Activated effector memory CD4-positive, alpha-beta T cell treated with anti-CD3 and anti-CD28 coated beads, Interleukin-2, amount 50 U/mL, for 16 hours (primary cell): Measurements from ENCODE around the gene BRIP1.

Source experiments
- DNase-seq: peaks from one replicate; pipeline ENCODE4 v3.0.0-alpha.2; 2020

The BRIP1 gene

GRCh38 chr17:61656721-61657217, 206.6 kb downstream of the BRIP1 start:
- DNase-seq = no peak

- DNase-seq = no peak
Observed at GRCh38 chr17:61650749-61651148, 212.6 kb downstream of the BRIP1 start.

GRCh38 chr17:61648587-61648986, 214.7 kb downstream of the BRIP1 start:
- DNase-seq = no peak

- DNase-seq = no peak
Observed at GRCh38 chr17:61647047-61647446, 216.3 kb downstream of the BRIP1 start.

- DNase-seq = no peak
Observed at GRCh38 chr17:61646482-61646881, 216.8 kb downstream of the BRIP1 start.

- DNase-seq = no peak
Observed at GRCh38 chr17:61645920-61646319, 217.4 kb downstream of the BRIP1 start.

GRCh38 chr17:61644800-61645774, 218.2 kb downstream of the BRIP1 start:
- DNase-seq = no peak

- no peak for DNase-seq
Observed at GRCh38 chr17:61642768-61643167, 220.6 kb downstream of the BRIP1 start.

GRCh38 chr17:61641715-61642114, 221.6 kb downstream of the BRIP1 start:
- DNase-seq = no peak

- no peak for DNase-seq
Observed at GRCh38 chr17:61641084-61641483, 222.2 kb downstream of the BRIP1 start.

GRCh38 chr17:61639818-61640217, 223.5 kb downstream of the BRIP1 start:
- DNase-seq = no peak

- no peak for DNase-seq
Observed at GRCh38 chr17:61638087-61638486, 225.2 kb downstream of the BRIP1 start.

GRCh38 chr17:61635913-61636432, 227.4 kb downstream of the BRIP1 start:
- peak; percentile 78 for DNase-seq

GRCh38 chr17:61634942-61635538, 228.3 kb downstream of the BRIP1 start:
- DNase-seq = no peak

- no peak for DNase-seq
Observed at GRCh38 chr17:61634011-61634539, 229.3 kb downstream of the BRIP1 start.

- DNase-seq = no peak
Observed at GRCh38 chr17:61632826-61633225, 230.5 kb downstream of the BRIP1 start.

GRCh38 chr17:61631800-61632199, 231.5 kb downstream of the BRIP1 start:
- no peak for DNase-seq
